Psoas muscle (tissue), 8 donors: ENCODE data around the gene BCAN. TPM values are rescaled to one million over a fixed set of nuclear protein-coding genes. Genes with fewer than 3 reads are reported as not detected.

Experiments used
- ATAC-seq, 4 donors: fragments of 200-7000 bp; cut with Tn5 transposase; one replicate each; pipeline ENCODE4 v1.9.1; 2020; ENCODE audit warnings: moderate library complexity in 3 of 4, mild to moderate bottlenecking in 2 of 4
- DNase-seq, 2 donors: peaks; one replicate each; pipeline ENCODE4 v3.0.0-alpha.2; 2020
- H3K27ac ChIP-seq: fragments of 200-600 bp; one replicate; pipeline ENCODE4 v1.8.0; 2022
- H3K27me3 ChIP-seq, 3 donors: fragments of 200-600 bp in 1 of 3; one replicate each; pipeline versions ENCODE4 v1.6.1 to v1.8.0; 2013 to 2022; ENCODE audit warnings: low read length in 2 of 3, mild to moderate bottlenecking in 2 of 3, moderate library complexity in 1 of 3; ENCODE audit not compliant: insufficient read depth in 3 of 3
- H3K36me3 ChIP-seq, 2 donors: fragments of 200-600 bp in 1 of 2; one replicate each; pipeline versions ENCODE4 v1.6.1 to v1.8.0; 2013 to 2022; ENCODE audit warnings: low read depth in 1 of 2, mild to moderate bottlenecking in 1 of 2, moderate library complexity in 1 of 2; ENCODE audit not compliant: insufficient read depth in 1 of 2
- H3K4me1 ChIP-seq: fragments of 200-600 bp; one replicate; pipeline ENCODE4 v1.8.0; 2022
- H3K4me3 ChIP-seq: fragments of 200-600 bp; one replicate; pipeline ENCODE4 v1.8.0; 2022; ENCODE audit warnings: mild to moderate bottlenecking
- H3K9me3 ChIP-seq: fragments of 200-600 bp; one replicate; pipeline ENCODE4 v1.8.0; 2022
- CTCF ChIP-seq: fragments of 200-600 bp; IDR thresholded peaks from one replicate; pipeline ENCODE4 v1.8.0; 2022; ENCODE audit warnings: antibody characterized with exemption
- WGBS, 3 donors: extraction: QIAGEN DNeasy Blood & Tissue Kit; methylation state at CpG; one replicate each; pipeline versions ENCODE4 v1.1.6 to v1.1.7; 2013; 5-methylcytosine and 5-hydroxymethylcytosine counted together
- intact Hi-C, 2 donors: fragments of 100-400 bp; cut with DNase I; formaldehyde crosslinking; loops; one replicate each; pipeline versions ENCODE4 v1.11.0 to v1.14.2; 2022
- polyA plus RNA-seq, 3 donors: library from polyadenylated mRNA; stranded (reverse); fragments of 200-250 nt; gene quantifications; one replicate each; pipeline ENCODE4 v1.2.3, GENCODE V29; 2013
- total RNA-seq, 4 donors: library from RNA; stranded (reverse); fragmentation: NEBNext Ultra II Directional in 2 of 4; extraction: Animal tissue kit (Norgen Biotek cat#: 25700) in 2 of 4; gene quantifications; one replicate each; pipeline versions ENCODE4 v1.2.1 to v1.2.4, GENCODE V29; 2021 to 2023
- donor health status: healthy with polysubstance abuse.
- donor health status: DM: no; HTN: no; CAD: no; lungs with moderate emphysema.
- donor health status: Bipolar disorder and iron deficiency.
- donor health status: healthy.
- donor health status: DM: yes; HTN: yes; CAD: no.
- donor health status: DM: no; HTN: no; CAD: no.
- donor health status: DM: no; HTN: no; CAD: no.
- donor health status: DM: yes; HTN: yes; CAD: no.

Gene BCAN
- total and polyA plus RNA-seq, 7 donors, result 0.06 to 0.36 (median 0.18) TPM; not detected in 3

GRCh38 chr1:156692925-156693847 is 51.3 kb downstream of the BCAN start:
- H3K4me1 ChIP-seq, result peaks cover 16% of the 10 kb centered on the region
- no peak for DNase-seq
- no peaks in the 10 kb centered on the region for H3K9me3 ChIP-seq
- no peak overlapping the region for H3K4me3 ChIP-seq
- TF ChIP-seq CTCF, result no peak
- WGBS, 3 donors, result 52 to 57% (median 56%) methylated on average over 15 to 16 of the region's 16 CpGs
- no peaks in the 10 kb centered on the region for H3K36me3 ChIP-seq
- ATAC-seq, result no peak
- peaks cover 0 to 46% (median 10%) of the 10 kb centered on the region in 3 donors for H3K27me3 ChIP-seq
- intact Hi-C loops, result loop anchor here in 1 of 2 donors (10.0 kb wide), 1 partner anchor 192 kb away; no protein-coding TSS in a partner anchor
- no peak overlapping the region for H3K27ac ChIP-seq

GRCh38 chr1:156693848-156694689 is 52.2 kb downstream of the BCAN start:
- WGBS, 3 donors, result 73 to 76% (median 76%) methylated on average over 12 of the region's 12 CpGs
- no peaks in the 10 kb centered on the region for H3K36me3 ChIP-seq
- H3K27ac ChIP-seq, result no peak overlapping the region
- peaks cover 0 to 46% (median 10%) of the 10 kb centered on the region in 3 donors for H3K27me3 ChIP-seq
- H3K4me3 ChIP-seq, result no peak overlapping the region
- no peak for DNase-seq
- ATAC-seq, result no peak
- no peak for TF ChIP-seq CTCF
- peaks cover 15% of the 10 kb centered on the region for H3K4me1 ChIP-seq
- intact Hi-C loops, result loop anchor here in 1 of 2 donors (10.0 kb wide), 1 partner anchor 191 kb away; no protein-coding TSS in a partner anchor
- H3K9me3 ChIP-seq, result no peaks in the 10 kb centered on the region

GRCh38 chr1:156694690-156694962 is 52.7 kb downstream of the BCAN start:
- no peak overlapping the region for H3K4me3 ChIP-seq
- ATAC-seq, result no peak
- 73 to 83% (median 81%) methylated on average over 5 of the region's 5 CpGs for WGBS, 3 donors
- no peaks in the 10 kb centered on the region for H3K36me3 ChIP-seq
- H3K9me3 ChIP-seq, result no peaks in the 10 kb centered on the region
- intact Hi-C loops, result loop anchor here in 1 of 2 donors (10.0 kb wide), 1 partner anchor 190 kb away; no protein-coding TSS in a partner anchor
- no peak for DNase-seq
- H3K27me3 ChIP-seq, result peaks cover 0 to 49% (median 10%) of the 10 kb centered on the region in 3 donors
- H3K27ac ChIP-seq, result no peak overlapping the region
- peaks cover 10% of the 10 kb centered on the region for H3K4me1 ChIP-seq
- TF ChIP-seq CTCF, result no peak

- Histone ChIP-seq H3K4me3 (no peak overlapping the region), H3K27ac (no peak overlapping the region), H3K9me3 (no peaks in the 10 kb centered on the region), H3K27me3 (peaks cover 0 to 55% (median 14%) of the 10 kb centered on the region in 3 donors), H3K4me1 (peaks cover 3% of the 10 kb centered on the region), H3K36me3 (no peaks in the 10 kb centered on the region)
- no peak for TF ChIP-seq CTCF
- 80 to 88% (median 85%) methylated on average over 8 of the region's 8 CpGs for WGBS, 3 donors
- no peak for DNase-seq
- intact Hi-C loops, result loop anchor here in 1 of 2 donors (10.0 kb wide), 1 partner anchor 188 kb away; no protein-coding TSS in a partner anchor
- no peak for ATAC-seq
Observed at GRCh38 chr1:156696755-156697154, 54.8 kb downstream of the BCAN start.
